Body of pancreas (tissue), 4 donors: ENCODE data around the gene SMIM44. TPM values are rescaled to one million over a fixed set of nuclear protein-coding genes. Genes with fewer than 3 reads are reported as not detected.

Experiments
- ATAC-seq: fragments of 150-250 bp; one replicate; pipeline ENCODE4 v1.9.1; 2016
- DNase-seq, 4 donors: peaks; one replicate each; pipeline ENCODE4 v3.0.0-alpha.2; 2019
- H3K27ac ChIP-seq, 4 donors: fragments of 200-600 bp; sonication (generic); 1 replicate in 3 of 4; 2 replicates in 1 of 4; pipeline versions ENCODE4 v1.5.1 to v1.6.1; 2016 to 2019; ENCODE audit warnings: mild to moderate bottlenecking in 1 of 4, mixed read lengths in 1 of 4, moderate library complexity in 1 of 4
- H3K27me3 ChIP-seq, 2 donors: fragments of 200-600 bp; sonication (generic); one replicate each; pipeline ENCODE4 v1.6.0; 2016; ENCODE audit warnings: mild to moderate bottlenecking in 1 of 2
- H3K36me3 ChIP-seq, 2 donors: fragments of 200-600 bp; sonication (generic); replicated peaks in 1 of 2; 2 replicates each; pipeline ENCODE4 v1.5.1; 2016; ENCODE audit warnings: low read depth in 2 of 2; ENCODE audit not compliant: insufficient read depth in 1 of 2
- H3K4me1 ChIP-seq: fragments of 200-600 bp; sonication (generic); one replicate; pipeline ENCODE4 v1.6.0; 2016
- H3K4me3 ChIP-seq, 2 donors: fragments of 200-600 bp; sonication (generic); 1 replicate in 1 of 2; 2 replicates in 1 of 2; pipeline ENCODE4 v1.5.1; 2016 to 2019
- H3K9me3 ChIP-seq, 3 donors: fragments of 200-600 bp; sonication (generic); 1 replicate in 2 of 3; 2 replicates in 1 of 3; pipeline ENCODE4 v1.5.1; 2016
- POLR2A ChIP-seq, 3 donors: fragments of 450-650 bp; IDR thresholded peaks; one replicate each; pipeline ENCODE4 v1.6.1; 2016; ENCODE audit warnings: antibody characterized with exemption in 3 of 3, mild to moderate bottlenecking in 2 of 3
- WGBS, 2 donors: methylation state at CpG; one replicate each; pipeline ENCODE4 v1.1.5; 2017; 5-methylcytosine and 5-hydroxymethylcytosine counted together
- intact Hi-C: fragments of 100-400 bp; cut with DNase I; formaldehyde crosslinking; loops from one replicate; pipeline ENCODE4 v1.15.1; 2023
- total RNA-seq, 2 donors: library from RNA; depleted of rRNA; stranded (reverse); fragments of >200 nt; gene quantifications; one replicate each; pipeline ENCODE4 v1.1.0, GENCODE V29; 2016
- TF ChIP-seq, protein P1 (sequence below), 7 experiments: fragments of 450-650 bp in 4 of 7; fragments of 200-600 bp in 3 of 7; sonication (generic) in 3 of 7; IDR thresholded peaks; one replicate each; pipeline ENCODE4 v1.5.1; 2016 to 2019; ENCODE audit warnings: antibody characterized with exemption in 7 of 7

SMIM44 gene
- total RNA-seq, 2 donors from 2014 or later = not detected

DNA sequence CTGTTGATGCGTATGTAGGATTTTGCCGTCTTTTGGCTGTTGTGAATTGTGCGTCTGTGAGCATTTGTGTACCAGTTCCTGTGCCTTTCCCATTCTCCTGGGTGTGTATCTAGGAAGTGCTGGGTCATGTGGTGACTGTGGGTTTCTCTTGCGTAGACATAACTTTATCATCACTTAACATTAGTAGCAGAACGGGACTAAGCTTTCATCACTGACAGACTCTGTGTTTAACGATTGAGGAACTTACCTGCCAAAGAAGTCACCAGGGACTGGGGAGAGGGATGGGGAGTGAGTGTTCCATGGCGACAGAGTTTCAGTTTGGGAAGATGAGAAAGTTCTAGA, 37.8 kb upstream of the SMIM44 start:
- intact Hi-C loops = no loop called here
- Histone ChIP-seq H3K4me3 (no peak overlapping the region), H3K4me1 (peaks cover 28% of the 10 kb centered on the region), H3K27me3 (no peaks in the 10 kb centered on the region), H3K9me3 (no peaks in the 10 kb centered on the region), H3K27ac (no peak overlapping the region), H3K36me3 (no peaks in the 10 kb centered on the region)
- TF ChIP-seq POLR2A (IDR thresholded peaks at IDR 0.05) = no peak
- TF ChIP-seq, protein P1, sequence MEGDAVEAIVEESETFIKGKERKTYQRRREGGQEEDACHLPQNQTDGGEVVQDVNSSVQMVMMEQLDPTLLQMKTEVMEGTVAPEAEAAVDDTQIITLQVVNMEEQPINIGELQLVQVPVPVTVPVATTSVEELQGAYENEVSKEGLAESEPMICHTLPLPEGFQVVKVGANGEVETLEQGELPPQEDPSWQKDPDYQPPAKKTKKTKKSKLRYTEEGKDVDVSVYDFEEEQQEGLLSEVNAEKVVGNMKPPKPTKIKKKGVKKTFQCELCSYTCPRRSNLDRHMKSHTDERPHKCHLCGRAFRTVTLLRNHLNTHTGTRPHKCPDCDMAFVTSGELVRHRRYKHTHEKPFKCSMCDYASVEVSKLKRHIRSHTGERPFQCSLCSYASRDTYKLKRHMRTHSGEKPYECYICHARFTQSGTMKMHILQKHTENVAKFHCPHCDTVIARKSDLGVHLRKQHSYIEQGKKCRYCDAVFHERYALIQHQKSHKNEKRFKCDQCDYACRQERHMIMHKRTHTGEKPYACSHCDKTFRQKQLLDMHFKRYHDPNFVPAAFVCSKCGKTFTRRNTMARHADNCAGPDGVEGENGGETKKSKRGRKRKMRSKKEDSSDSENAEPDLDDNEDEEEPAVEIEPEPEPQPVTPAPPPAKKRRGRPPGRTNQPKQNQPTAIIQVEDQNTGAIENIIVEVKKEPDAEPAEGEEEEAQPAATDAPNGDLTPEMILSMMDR (IDR thresholded peaks at IDR 0.05) = no peak
- DNase-seq (no peak), ATAC-seq (no peak)
- WGBS, 2 donors = 73 to 91% methylated on average over 7 of the region's 7 CpGs

DNA sequence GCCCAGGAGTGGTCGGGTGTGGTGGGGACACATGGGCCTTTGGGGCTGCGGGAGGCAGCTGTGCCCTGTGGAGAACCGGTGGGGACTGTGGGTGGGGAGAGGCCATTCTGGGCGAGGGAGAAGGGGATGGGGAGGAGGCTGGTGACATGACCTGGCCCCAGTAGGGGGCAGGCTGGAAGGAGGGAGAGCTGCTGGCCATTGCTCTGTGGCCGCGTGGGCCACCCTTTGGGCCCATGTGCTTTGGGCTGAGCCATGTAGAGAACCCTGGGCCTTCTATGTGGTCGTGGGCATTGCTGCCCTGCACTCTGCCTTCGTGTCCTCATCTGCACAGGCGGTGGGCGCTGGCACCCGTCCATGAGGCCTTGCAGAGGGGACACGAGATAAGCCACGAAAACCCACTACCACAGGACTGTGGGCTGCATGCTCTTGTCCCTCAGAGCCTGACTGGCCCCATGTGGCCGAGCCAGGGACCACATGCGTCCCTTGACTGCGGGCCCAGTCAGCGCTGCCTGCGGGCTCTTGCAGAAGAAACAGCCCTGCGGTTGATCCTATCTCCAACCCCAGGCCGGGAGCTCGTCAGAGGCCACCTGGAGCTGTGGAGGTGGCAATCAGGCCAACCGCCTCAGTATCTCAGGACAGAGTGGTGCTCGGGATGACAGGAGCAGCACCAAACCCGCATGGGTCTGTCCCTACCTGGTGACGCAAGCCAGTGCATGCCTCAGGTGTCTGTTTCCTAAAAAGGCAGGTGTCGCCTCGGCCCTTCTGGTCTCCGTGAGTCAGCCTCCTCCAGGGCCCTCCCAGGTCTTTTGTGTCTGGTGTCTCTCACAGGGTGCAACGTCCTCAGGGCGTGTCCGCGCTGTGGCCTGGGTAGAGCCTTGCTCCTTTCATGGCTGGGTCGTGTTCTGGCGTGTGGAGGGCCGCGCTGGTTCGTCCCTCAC, 37.2 kb upstream of the SMIM44 start:
- DNase-seq (no peak), ATAC-seq (no peak)
- Histone ChIP-seq H3K36me3 (no peaks in the 10 kb centered on the region), H3K9me3 (no peaks in the 10 kb centered on the region), H3K4me3 (no peak overlapping the region), H3K4me1 (peaks cover 29% of the 10 kb centered on the region), H3K27ac (no peak overlapping the region), H3K27me3 (no peaks in the 10 kb centered on the region)
- TF ChIP-seq POLR2A (IDR thresholded peaks at IDR 0.05) = no peak
- TF ChIP-seq, protein P1 (IDR thresholded peaks at IDR 0.05) = no peak
- WGBS, 2 donors = 84 to 87% methylated on average over 6 to 37 of the region's 37 CpGs
- intact Hi-C loops = no loop called here

DNA sequence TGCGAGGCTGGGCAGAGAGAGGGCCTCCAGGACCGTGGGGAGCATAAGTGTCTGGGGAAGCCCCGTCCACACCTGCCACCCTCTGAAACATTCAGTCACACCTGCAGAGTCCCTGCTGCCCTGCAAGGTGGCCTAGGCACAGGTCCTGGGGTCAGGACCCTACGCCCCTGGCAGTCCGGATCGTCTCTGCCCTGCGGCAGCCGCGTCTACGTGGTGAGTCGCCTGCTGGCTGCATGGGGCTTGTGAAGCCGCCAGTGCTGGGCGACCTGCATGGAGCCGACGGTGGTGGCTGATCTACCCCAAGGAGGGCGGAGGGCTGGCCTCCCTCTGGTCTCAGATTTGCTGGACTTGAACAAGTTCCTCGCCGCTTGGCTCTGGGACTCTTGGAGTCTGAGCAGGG, 35.9 kb upstream of the SMIM44 start:
- H3K4me1 ChIP-seq = peaks cover 29% of the 10 kb centered on the region
- H3K36me3 ChIP-seq = no peaks in the 10 kb centered on the region
- 74 to 87% methylated on average over 3 to 12 of the region's 18 CpGs for WGBS, 2 donors
- H3K27me3 ChIP-seq = no peaks in the 10 kb centered on the region
- H3K27ac ChIP-seq = no peak overlapping the region
- TF ChIP-seq POLR2A (IDR thresholded peaks at IDR 0.05) = no peak
- TF ChIP-seq, protein P1 (IDR thresholded peaks at IDR 0.05) = no peak
- no peak for ATAC-seq
- intact Hi-C loops = no loop called here
- no peaks in the 10 kb centered on the region for H3K9me3 ChIP-seq
- no peak overlapping the region for H3K4me3 ChIP-seq
- no peak for DNase-seq

DNA sequence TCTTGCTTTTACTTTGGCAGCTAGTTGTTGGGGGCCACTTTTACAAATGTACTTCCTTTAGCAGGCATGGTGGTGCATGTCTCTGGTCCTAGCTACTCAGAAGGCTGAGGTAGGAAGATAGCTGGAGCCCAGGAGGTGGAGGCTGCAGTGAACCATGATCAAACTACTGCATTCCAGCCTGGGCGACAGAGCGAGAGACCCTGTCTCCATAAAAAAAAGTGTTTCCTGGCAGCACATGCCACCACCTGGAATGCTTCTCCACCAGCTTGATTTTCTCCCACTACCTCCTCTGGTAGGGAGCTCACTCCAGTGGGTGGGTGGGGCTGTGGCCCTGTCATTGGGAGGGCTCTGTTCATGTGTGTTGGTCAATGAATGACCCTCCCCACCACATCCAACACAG, 35.4 kb upstream of the SMIM44 start:
- Histone ChIP-seq H3K9me3 (no peaks in the 10 kb centered on the region), H3K36me3 (no peaks in the 10 kb centered on the region), H3K27me3 (no peaks in the 10 kb centered on the region), H3K4me1 (peaks cover 29% of the 10 kb centered on the region), H3K4me3 (no peak overlapping the region), H3K27ac (no peak overlapping the region)
- TF ChIP-seq POLR2A (IDR thresholded peaks at IDR 0.05) = no peak
- TF ChIP-seq, protein P1 (IDR thresholded peaks at IDR 0.05) = no peak
- DNase-seq (peak in 1 of 4 donors; percentile 45), ATAC-seq (no peak)
- intact Hi-C loops = no loop called here
- WGBS, 2 donors = 38 to 46% methylated on average over 2 of the region's 2 CpGs

DNA sequence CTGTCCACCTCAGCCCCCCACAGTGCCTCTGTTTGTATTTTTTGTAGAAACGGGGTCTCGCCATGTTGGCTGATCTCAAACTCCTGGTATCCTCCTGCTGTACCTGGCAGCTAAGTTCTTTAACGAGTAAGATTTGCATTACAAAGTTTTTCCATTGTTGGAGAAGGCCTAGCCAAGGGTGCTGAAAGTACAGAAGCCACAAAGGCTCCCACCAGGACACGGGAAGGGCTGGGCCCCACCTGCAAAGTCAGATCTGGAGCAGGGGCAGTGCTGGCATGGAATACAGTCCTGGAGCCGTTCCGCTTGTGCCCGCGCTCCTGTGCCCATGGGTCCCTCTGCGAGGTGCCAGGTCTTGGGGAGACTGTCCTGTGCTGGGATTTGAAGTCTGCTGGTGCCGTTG, 35.0 kb upstream of the SMIM44 start:
- Histone ChIP-seq H3K27ac (no peak overlapping the region), H3K4me3 (no peak overlapping the region), H3K36me3 (no peaks in the 10 kb centered on the region), H3K27me3 (no peaks in the 10 kb centered on the region), H3K9me3 (no peaks in the 10 kb centered on the region), H3K4me1 (peaks cover 32% of the 10 kb centered on the region)
- DNase-seq (no peak), ATAC-seq (no peak)
- WGBS, 2 donors = 64 to 71% methylated on average over 3 to 10 of the region's 10 CpGs
- intact Hi-C loops = no loop called here
- no peak for TF ChIP-seq POLR2A (IDR thresholded peaks at IDR 0.05)
- TF ChIP-seq, protein P1 (IDR thresholded peaks at IDR 0.05) = no peak
